B cell (primary cell): ENCODE measurements around the gene TINAGL1. TPM values are rescaled to one million over a fixed set of nuclear protein-coding genes. Genes with fewer than 3 reads are reported as not detected.

ENCODE experiments used
- ATAC-seq: fragments of 200-7000 bp; cut with Tn5 transposase; one replicate; pipeline ENCODE4 v1.10.0; 2021; ENCODE audit warnings: low read depth, mild to moderate bottlenecking, moderate number of reproducible peaks, moderate library complexity
- CTCF ChIA-PET: fragments of 350-600 bp; sonication (Branson Sonifier 250); formaldehyde crosslinking; loops from one replicate; lab custom pipeline; 2021; ENCODE audit warnings: antibody characterized with exemption, inconsistent platforms; lab: Charles Lee
- POLR2A ChIA-PET: fragments of 350-600 bp; sonication (Branson Sonifier 250); formaldehyde crosslinking; loops from one replicate; lab custom pipeline; 2021; ENCODE audit warnings: antibody characterized with exemption; lab: Charles Lee
- DNase-seq: peaks from one replicate; pipeline ENCODE4 v3.0.0; 2013
- H2AFZ ChIP-seq: 2 replicates; pipeline ENCODE4 v1.6.1; 2012; ENCODE audit warnings: mild to moderate bottlenecking, low read depth, low read length; ENCODE audit not compliant: insufficient read depth, poor library complexity, severe bottlenecking
- H3K27ac ChIP-seq, 2 donors: 1 replicate in 1 of 2; 2 replicates in 1 of 2; pipeline ENCODE4 v1.5.1; 2012 to 2013; ENCODE audit warnings: low read length in 2 of 2, mild to moderate bottlenecking in 2 of 2, moderate library complexity in 1 of 2
- H3K27me3 ChIP-seq, 4 experiments: fragments of 200-600 bp in 1 of 4; sonication (generic) in 1 of 4; replicated peaks in 1 of 4; 1 replicate in 2 of 4; 2 replicates in 2 of 4; pipeline versions ENCODE4 v1.6.1 to v1.7.0; 2013 to 2016; ENCODE audit warnings: low read length in 3 of 4, mild to moderate bottlenecking in 2 of 4, mixed read lengths in 1 of 4, moderate library complexity in 1 of 4; ENCODE audit not compliant: insufficient read depth in 4 of 4, control insufficient read depth in 3 of 4; ENCODE audit errors: control extremely low read depth in 1 of 4
- H3K36me3 ChIP-seq, 2 experiments: replicated peaks in 1 of 2; 1 replicate in 1 of 2; 2 replicates in 1 of 2; pipeline versions ENCODE4 v1.6.1 to v1.7.1; 2013; ENCODE audit warnings: low read length in 1 of 2; ENCODE audit not compliant: insufficient read depth in 2 of 2, control insufficient read depth in 1 of 2; ENCODE audit errors: control extremely low read depth in 1 of 2, extremely low read depth in 1 of 2
- H3K4me1 ChIP-seq, 2 donors: fragments of 200-600 bp in 1 of 2; sonication (generic) in 1 of 2; 1 replicate in 1 of 2; 2 replicates in 1 of 2; pipeline versions ENCODE4 v1.5.1 to v1.6.1; 2013 to 2017; ENCODE audit warnings: low read length in 2 of 2; ENCODE audit not compliant: control insufficient read depth in 2 of 2, insufficient read depth in 2 of 2
- H3K4me2 ChIP-seq: replicated peaks from 2 replicates; pipeline ENCODE3; 2012; ENCODE audit warnings: mild to moderate bottlenecking, low read depth, low read length; ENCODE audit not compliant: poor library complexity, severe bottlenecking
- H3K4me3 ChIP-seq, 5 experiments: fragments of 200-600 bp in 1 of 5; sonication (generic) in 1 of 5; 1 replicate in 3 of 5; 2 replicates in 2 of 5; pipeline versions ENCODE4 v1.5.1 to v1.7.0; 2011 to 2016; ENCODE audit warnings: low read length in 4 of 5, mild to moderate bottlenecking in 4 of 5, low read depth in 2 of 5, control low read depth in 1 of 5, moderate library complexity in 1 of 5; ENCODE audit not compliant: insufficient read depth in 1 of 5; ENCODE audit errors: control extremely low read depth in 1 of 5, extremely low read depth in 1 of 5
- H3K79me2 ChIP-seq: fragments of 200-600 bp; sonication (generic); one replicate; pipeline ENCODE4 v1.6.0; 2016; ENCODE audit warnings: low read length; ENCODE audit not compliant: control insufficient read depth, insufficient read depth
- H3K9ac ChIP-seq: fragments of 200-600 bp; sonication (generic); 2 replicates; pipeline ENCODE4 v1.6.1; 2017; ENCODE audit warnings: mild to moderate bottlenecking, low read length, moderate library complexity
- H3K9me3 ChIP-seq, 3 donors: one replicate each; pipeline versions ENCODE4 v1.6.1 to v1.7.1; 2013; ENCODE audit warnings: low read length in 2 of 3; ENCODE audit not compliant: control insufficient read depth in 2 of 3, insufficient read depth in 1 of 3; ENCODE audit errors: control extremely low read depth in 1 of 3
- H4K20me1 ChIP-seq: 2 replicates; pipeline ENCODE4 v1.6.0; 2012; ENCODE audit warnings: mild to moderate bottlenecking, low read length; ENCODE audit not compliant: insufficient read depth, control insufficient read depth, poor library complexity, severe bottlenecking
- H3K27ac Mint-ChIP-seq: one replicate; pipeline ENCODE4 v1.8.0; 2021; ENCODE audit warnings: mixed read lengths
- H3K27me3 Mint-ChIP-seq: one replicate; pipeline ENCODE4 v1.8.0; 2021; ENCODE audit warnings: mixed read lengths
- H3K4me1 Mint-ChIP-seq: one replicate; pipeline ENCODE4 v1.8.0; 2021; ENCODE audit warnings: mixed read lengths
- H3K4me3 Mint-ChIP-seq: one replicate; pipeline ENCODE4 v1.8.0; 2021; ENCODE audit warnings: mixed read lengths
- H3K9me3 Mint-ChIP-seq: one replicate; pipeline ENCODE4 v1.8.0; 2022; ENCODE audit warnings: mixed read lengths; ENCODE audit not compliant: insufficient read depth
- CTCF ChIP-seq: fragments of 200-600 bp; IDR thresholded peaks from one replicate; pipeline ENCODE4 v1.8.0; 2022; ENCODE audit warnings: antibody characterized with exemption, mild to moderate bottlenecking
- EZH2 ChIP-seq: IDR thresholded peaks from 2 replicates; pipeline ENCODE4 v1.6.1; 2012; ENCODE audit warnings: borderline replicate concordance, low read depth, mild to moderate bottlenecking, moderate library complexity, low read length; ENCODE audit not compliant: insufficient read depth, poor library complexity, severe bottlenecking
- WGBS: methylation state at CpG from one replicate; pipeline ENCODE4 v1.1.5; 2013; ENCODE audit warnings: missing lambda C conversion rate; ENCODE audit not compliant: insufficient coverage; 5-methylcytosine and 5-hydroxymethylcytosine counted together
- intact Hi-C: fragments of 100-400 bp; cut with micrococcal nuclease; formaldehyde crosslinking; loops from one replicate; pipeline ENCODE4 v1.10.0; 2022
- polyA plus RNA-seq: library from polyadenylated mRNA; depleted of rRNA; stranded (reverse); fragments of >200 nt; gene quantifications from 2 replicates; pipeline ENCODE4 v1.2.3, GENCODE V29; 2012
- total RNA-seq, 2 donors: library from RNA; stranded (reverse); fragments of 120-200 nt in 1 of 2; gene quantifications; 1 replicate in 1 of 2; 2 replicates in 1 of 2; pipeline versions ENCODE4 v1.2.3 to v1.2.4, GENCODE V29; 2013 to 2022

TINAGL1 gene
- total and polyA plus RNA-seq, 2 donors (not counting 1 experiment from before 2014, with no cell fraction given): not detected

- ChIA-PET CTCF (no interaction called here), POLR2A (no interaction called here)
- Mint-ChIP-seq H3K27me3 (no peaks in the 10 kb centered on the region), H3K9me3 (peaks cover 4% of the 10 kb centered on the region), H3K4me3 (no peak overlapping the region), H3K4me1 (peaks cover 11% of the 10 kb centered on the region), H3K27ac (no peak overlapping the region)
- Histone ChIP-seq H3K4me1 (peaks cover 7 to 8% of the 10 kb centered on the region in 2 donors), H4K20me1 (no peaks in the 10 kb centered on the region), H3K27me3 (no peaks in the 10 kb centered on the region), H3K9me3 (peaks cover 0 to 2% (median 0%) of the 10 kb centered on the region in 3 donors), H3K27ac (no peak overlapping the region), H3K4me2 (no peak overlapping the region), H2AFZ (no peak overlapping the region), H3K4me3 (no peak overlapping the region), H3K36me3 (no peaks in the 10 kb centered on the region), H3K79me2 (no peaks in the 10 kb centered on the region), H3K9ac (no peak overlapping the region)
- TF ChIP-seq EZH2 (no peak), CTCF (no peak)
- WGBS: no CpG with 5 or more reads among the region's 2 CpGs
- DNase-seq: no peak
- intact Hi-C loops: no loop called here
- no peak for ATAC-seq
These were observed 25.8 kb downstream of the TINAGL1 start for GRCh38 chr1:31602081-31602480.

GRCh38 chr1:31605908-31606427, 29.7 kb downstream of the TINAGL1 start:
- Histone ChIP-seq H3K27ac (no peak overlapping the region), H3K9ac (no peak overlapping the region), H3K27me3 (peaks cover 0 to 3% (median 0%) of the 10 kb centered on the region in 4 experiments), H3K4me3 (no peak overlapping the region), H3K9me3 (peaks cover 0 to 2% (median 0%) of the 10 kb centered on the region in 3 donors), H4K20me1 (no peaks in the 10 kb centered on the region), H3K4me1 (peaks cover 7 to 8% of the 10 kb centered on the region in 2 donors), H3K79me2 (no peaks in the 10 kb centered on the region), H3K4me2 (no peak overlapping the region), H2AFZ (no peak overlapping the region), H3K36me3 (no peaks in the 10 kb centered on the region)
- peaks cover 4% of the 10 kb centered on the region for H3K9me3 Mint-ChIP-seq
- peak overlapping the region; percentile 27 for H3K4me3 Mint-ChIP-seq
- no peak for TF ChIP-seq CTCF
- no peak for TF ChIP-seq EZH2
- no peaks in the 10 kb centered on the region for H3K27me3 Mint-ChIP-seq
- intact Hi-C loops: loop anchor here (1.0 to 2.0 kb wide), 2 partner anchors 10 to 39 kb away; partner anchors contain the start of gene PEF1
- ChIA-PET POLR2A (interaction anchor here (0.6 to 0.7 kb wide), 2 partner anchors 24 to 426 kb away, joined by 3 read pairs; no protein-coding TSS in a partner anchor), CTCF (interaction anchor here (1.6 to 2.8 kb wide), 2 partner anchors 12 to 18 kb away, joined by 5 to 14 read pairs; partner anchors contain the start of gene HCRTR1)
- peak overlapping the region; percentile 60 for H3K27ac Mint-ChIP-seq
- peaks cover 13% of the 10 kb centered on the region for H3K4me1 Mint-ChIP-seq
- 100% methylated on average over 1 of the region's 4 CpGs for WGBS
- ATAC-seq (peak; percentile 97), DNase-seq (peak; percentile 65)
